ENCODE results near the gene TOLLIP.
"Not testable (repeated sequence)": the region's sequence is repeated elsewhere in the genome, so short reads cannot be mapped to it uniquely, and the experiment has no call there.

Gene TOLLIP

GRCh38 chr11:1343391-1344055, 34.1 kb upstream of the TOLLIP start:
- no peak for DNase-seq

- no peak for DNase-seq
Measured at GRCh38 chr11:1342946-1343345, 33.5 kb upstream of the TOLLIP start.

GRCh38 chr11:1341928-1342524, 32.6 kb upstream of the TOLLIP start:
- no peak for DNase-seq

GRCh38 chr11:1341226-1341625, 31.8 kb upstream of the TOLLIP start:
- not testable (repeated sequence) for DNase-seq

GRCh38 chr11:1340111-1340510, 30.7 kb upstream of the TOLLIP start:
- DNase-seq = no peak

GRCh38 chr11:1339066-1339675, 29.7 kb upstream of the TOLLIP start:
- DNase-seq = no peak

GRCh38 chr11:1338201-1339065, 29.0 kb upstream of the TOLLIP start:
- DNase-seq = no peak

- DNase-seq = no peak
Measured at GRCh38 chr11:1337647-1338007, 28.2 kb upstream of the TOLLIP start.

- no peak for DNase-seq
Measured at GRCh38 chr11:1336836-1337646, 27.6 kb upstream of the TOLLIP start.

GRCh38 chr11:1335811-1336761, 26.7 kb upstream of the TOLLIP start:
- DNase-seq = no peak

GRCh38 chr11:1335264-1335810, 25.9 kb upstream of the TOLLIP start:
- no peak for DNase-seq

- no peak for DNase-seq
Measured at GRCh38 chr11:1333860-1334259, 24.4 kb upstream of the TOLLIP start.

GRCh38 chr11:1333091-1333772, 23.8 kb upstream of the TOLLIP start:
- no peak for DNase-seq

GRCh38 chr11:1330473-1330872, 21.0 kb upstream of the TOLLIP start:
- DNase-seq = no peak

GRCh38 chr11:1327064-1327460, 17.6 kb upstream of the TOLLIP start:
- DNase-seq = no peak

GRCh38 chr11:1326435-1327063, 17.1 kb upstream of the TOLLIP start:
- DNase-seq = no peak

GRCh38 chr11:1323774-1324173, 14.3 kb upstream of the TOLLIP start:
- no peak for DNase-seq

- no peak for DNase-seq
Measured at GRCh38 chr11:1317993-1318392, 8.6 kb upstream of the TOLLIP start.

GRCh38 chr11:1317432-1317831, 8.0 kb upstream of the TOLLIP start:
- no peak for DNase-seq

All from DMS79 (cell line).